Measurements from ENCODE around the gene NCK2. TPM values are rescaled to one million over a fixed set of nuclear protein-coding genes. Genes with fewer than 3 reads are reported as not detected.

NCK2 gene
- total and polyA plus RNA-seq, 2 of the 4 experiments (the other 2 are of a cell fraction), result 15.8 to 22.2 TPM

- Histone ChIP-seq H4K8ac (ENCODE audit: low read depth in 2 of 2, low read length in 2 of 2) (no peak overlapping the region), H2BK15ac (ENCODE audit: low read depth, low read length) (no peak overlapping the region), H4K20me1 (ENCODE audit: insufficient read depth, low read length) (no peaks in the 10 kb centered on the region), H4K5ac (ENCODE audit: low read depth, low read length) (no peak overlapping the region), H2AFZ (replicated peaks; ENCODE audit: low read length, poor library complexity) (no peak overlapping the region), H3K27me3 (ENCODE audit: control insufficient read depth, insufficient read depth, low read length) (peaks cover 29% of the 10 kb centered on the region), H3K79me1 (ENCODE audit: low read depth in 1 of 2, low read length in 2 of 2) (no peaks in the 10 kb centered on the region), H2AK9ac (replicated peaks; ENCODE audit: low read depth, low read length, poor library complexity) (no peak overlapping the region), H3K36me3 (ENCODE audit: control insufficient read depth, insufficient read depth, low read length) (no peaks in the 10 kb centered on the region), H2BK120ac (ENCODE audit: low read depth, low read length) (no peak overlapping the region), H2AK5ac (ENCODE audit: low read depth, low read length) (no peak overlapping the region), H2BK20ac (ENCODE audit: low read depth, low read length) (no peak overlapping the region), H2BK5ac (ENCODE audit: low read depth, low read length, poor library complexity, severe bottlenecking) (no peak overlapping the region), H3K14ac (replicated peaks; ENCODE audit: low read depth, low read length) (no peak overlapping the region), H3K4me1 (ENCODE audit: control insufficient read depth, insufficient read depth, low read length) (no peaks in the 10 kb centered on the region), H3K18ac (ENCODE audit: low read depth, low read length) (no peak overlapping the region), H3K4ac (ENCODE audit: low read depth, low read length) (no peak overlapping the region), H3K4me2 (ENCODE audit: low read depth, low read length) (no peak overlapping the region), H3K23ac (ENCODE audit: low read depth, low read length) (no peak overlapping the region), H3K9ac (ENCODE audit: low read depth, low read length) (no peak overlapping the region), H3K9me3 (ENCODE audit: control insufficient read depth, insufficient read depth, low read length) (no peaks in the 10 kb centered on the region), H4K91ac (ENCODE audit: insufficient read depth, low read depth, low read length) (no peak overlapping the region), H3K9me1 (ENCODE audit: insufficient read depth, low read length) (no peaks in the 10 kb centered on the region), H3K27ac (ENCODE audit: insufficient read depth, low read length) (no peak overlapping the region), H3K56ac (ENCODE audit: extremely low read depth, insufficient read depth, low read length) (no peak overlapping the region), H3K4me3 (ENCODE audit: insufficient read depth, low read depth, low read length) (no peak overlapping the region)
- TF ChIP-seq RFX5 (IDR thresholded peaks at IDR 0.05; ENCODE audit: low read depth, low read length), result no peak
- TF ChIP-seq NFE2L2 (IDR thresholded peaks at IDR 0.05; ENCODE audit: low read depth, low read length), result no peak
- TF ChIP-seq, protein P1, sequence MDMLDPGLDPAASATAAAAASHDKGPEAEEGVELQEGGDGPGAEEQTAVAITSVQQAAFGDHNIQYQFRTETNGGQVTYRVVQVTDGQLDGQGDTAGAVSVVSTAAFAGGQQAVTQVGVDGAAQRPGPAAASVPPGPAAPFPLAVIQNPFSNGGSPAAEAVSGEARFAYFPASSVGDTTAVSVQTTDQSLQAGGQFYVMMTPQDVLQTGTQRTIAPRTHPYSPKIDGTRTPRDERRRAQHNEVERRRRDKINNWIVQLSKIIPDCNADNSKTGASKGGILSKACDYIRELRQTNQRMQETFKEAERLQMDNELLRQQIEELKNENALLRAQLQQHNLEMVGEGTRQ (IDR thresholded peaks at IDR 0.05; ENCODE audit: low read depth, low read length), result no peak
- no peak for TF ChIP-seq MAZ (IDR thresholded peaks at IDR 0.05; ENCODE audit: borderline replicate concordance, low read depth, low read length)
- no peak for TF ChIP-seq CHD1 (IDR thresholded peaks at IDR 0.05; ENCODE audit: low read depth, low read length)
- no peak for TF ChIP-seq MXI1 (IDR thresholded peaks at IDR 0.05; ENCODE audit: borderline replicate concordance, low read depth, low read length)
- ChIA-PET CTCF (no interaction called here), POLR2A (ENCODE audit: unreplicated experiment) (no interaction called here)
- dilution Hi-C loops (cut with HindIII; ENCODE audit: low sequenced_read_pairs, unreplicated experiment), result no loop called here
- BruUV-seq (replicated peaks), result no TSS peak
- in situ Hi-C loops (cut with MboI; ENCODE audit: low sequenced_read_pairs), result no loop called here
- no peak for DNase-seq
- intact Hi-C loops (cut with micrococcal nuclease), result no loop called here
- no peak for ATAC-seq (ENCODE audit: low read depth)
These were observed 33.3 kb upstream of the NCK2 start for GRCh38 chr2:105711394-105711793.

Measured in IMR-90 (cell line).